ENCODE measurements around the gene SEPTIN5.
A peak's percentile ranks its signal among the peaks of the same experiment; 100 is the strongest.
"Not testable (repeated sequence)": the region's sequence is repeated elsewhere in the genome, so short reads cannot be mapped to it uniquely, and the experiment has no call there.

Gene SEPTIN5

DNA sequence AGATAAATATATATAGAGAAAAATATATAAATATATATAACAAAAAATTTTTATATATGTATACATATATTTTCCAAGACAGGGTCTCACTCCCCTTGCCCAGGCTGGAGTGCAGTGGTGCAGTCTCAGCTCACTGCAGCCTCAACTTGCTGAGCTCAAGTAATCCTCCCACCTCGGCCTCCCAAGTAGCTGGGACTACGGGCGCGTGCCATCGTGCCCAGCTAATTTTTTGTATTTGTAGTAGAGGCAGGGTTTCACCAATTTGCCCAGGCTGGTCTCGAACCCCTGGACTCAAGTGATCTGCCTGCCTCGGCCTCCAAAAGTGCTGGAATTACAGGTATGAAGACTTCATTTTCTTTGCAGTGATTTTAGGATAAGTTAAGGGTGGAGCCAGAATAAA is 38.9 kb upstream of the SEPTIN5 start:
- no peak for DNase-seq (ENCODE audit: insufficient read length, low spot score)
- no peak for FAIRE-seq
- TF ChIP-seq, protein P1, sequence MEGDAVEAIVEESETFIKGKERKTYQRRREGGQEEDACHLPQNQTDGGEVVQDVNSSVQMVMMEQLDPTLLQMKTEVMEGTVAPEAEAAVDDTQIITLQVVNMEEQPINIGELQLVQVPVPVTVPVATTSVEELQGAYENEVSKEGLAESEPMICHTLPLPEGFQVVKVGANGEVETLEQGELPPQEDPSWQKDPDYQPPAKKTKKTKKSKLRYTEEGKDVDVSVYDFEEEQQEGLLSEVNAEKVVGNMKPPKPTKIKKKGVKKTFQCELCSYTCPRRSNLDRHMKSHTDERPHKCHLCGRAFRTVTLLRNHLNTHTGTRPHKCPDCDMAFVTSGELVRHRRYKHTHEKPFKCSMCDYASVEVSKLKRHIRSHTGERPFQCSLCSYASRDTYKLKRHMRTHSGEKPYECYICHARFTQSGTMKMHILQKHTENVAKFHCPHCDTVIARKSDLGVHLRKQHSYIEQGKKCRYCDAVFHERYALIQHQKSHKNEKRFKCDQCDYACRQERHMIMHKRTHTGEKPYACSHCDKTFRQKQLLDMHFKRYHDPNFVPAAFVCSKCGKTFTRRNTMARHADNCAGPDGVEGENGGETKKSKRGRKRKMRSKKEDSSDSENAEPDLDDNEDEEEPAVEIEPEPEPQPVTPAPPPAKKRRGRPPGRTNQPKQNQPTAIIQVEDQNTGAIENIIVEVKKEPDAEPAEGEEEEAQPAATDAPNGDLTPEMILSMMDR (IDR thresholded peaks at IDR 0.05; ENCODE audit: insufficient read depth, missing control alignments), result no peak

DNA sequence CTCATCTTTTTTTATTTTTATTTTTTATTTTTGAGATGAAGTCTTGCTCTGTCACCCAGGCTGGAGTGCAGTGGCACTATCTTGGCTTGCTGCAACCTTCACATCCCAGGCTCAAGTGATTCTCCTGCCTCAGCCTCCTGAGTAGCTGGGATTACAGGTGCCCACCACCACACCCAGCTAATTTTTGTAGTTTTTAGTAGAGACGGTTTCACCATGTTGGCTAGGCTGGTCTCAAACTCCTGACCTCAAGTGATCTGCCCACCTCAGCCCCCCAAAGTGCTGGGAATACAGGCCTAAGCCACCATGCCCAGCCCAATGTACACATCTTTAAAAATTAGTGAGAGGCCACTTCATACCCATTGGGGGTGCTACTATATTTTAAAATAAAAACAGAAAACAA is 37.9 kb upstream of the SEPTIN5 start:
- not testable (repeated sequence) for DNase-seq (ENCODE audit: insufficient read length, low spot score); FAIRE-seq

DNA sequence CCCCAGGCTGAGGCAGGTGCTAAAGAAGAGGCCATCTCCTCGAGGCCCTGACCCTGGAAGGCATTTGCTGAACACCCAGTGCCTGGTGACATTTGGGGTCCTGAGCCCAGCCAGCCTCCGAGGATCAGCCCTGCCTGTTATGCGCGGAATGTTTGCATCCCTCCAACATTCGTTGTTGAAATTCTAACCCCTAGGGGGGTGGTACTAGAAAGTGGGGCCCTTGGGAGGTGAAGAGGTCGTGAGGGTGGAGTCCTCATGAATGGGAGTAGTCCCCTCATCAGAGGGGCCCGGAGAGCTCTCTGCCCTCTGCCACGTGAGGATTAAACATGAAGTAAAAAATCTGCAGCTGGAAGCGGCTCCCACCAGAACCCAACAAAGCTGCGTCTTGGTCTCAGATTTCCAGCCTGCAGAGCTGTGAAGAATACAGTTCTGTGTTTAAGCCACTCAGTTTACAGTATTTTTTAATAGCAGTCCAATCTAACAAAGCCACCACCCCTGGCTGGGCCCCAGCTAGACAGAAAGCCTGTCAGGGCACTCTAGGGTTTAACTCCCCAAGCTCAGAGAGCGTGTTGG is 35.3 kb upstream of the SEPTIN5 start:
- no peak for FAIRE-seq
- TF ChIP-seq, protein P1 (IDR thresholded peaks at IDR 0.05; ENCODE audit: insufficient read depth, missing control alignments), result no peak
- no peak for DNase-seq (ENCODE audit: insufficient read length, low spot score)

DNA sequence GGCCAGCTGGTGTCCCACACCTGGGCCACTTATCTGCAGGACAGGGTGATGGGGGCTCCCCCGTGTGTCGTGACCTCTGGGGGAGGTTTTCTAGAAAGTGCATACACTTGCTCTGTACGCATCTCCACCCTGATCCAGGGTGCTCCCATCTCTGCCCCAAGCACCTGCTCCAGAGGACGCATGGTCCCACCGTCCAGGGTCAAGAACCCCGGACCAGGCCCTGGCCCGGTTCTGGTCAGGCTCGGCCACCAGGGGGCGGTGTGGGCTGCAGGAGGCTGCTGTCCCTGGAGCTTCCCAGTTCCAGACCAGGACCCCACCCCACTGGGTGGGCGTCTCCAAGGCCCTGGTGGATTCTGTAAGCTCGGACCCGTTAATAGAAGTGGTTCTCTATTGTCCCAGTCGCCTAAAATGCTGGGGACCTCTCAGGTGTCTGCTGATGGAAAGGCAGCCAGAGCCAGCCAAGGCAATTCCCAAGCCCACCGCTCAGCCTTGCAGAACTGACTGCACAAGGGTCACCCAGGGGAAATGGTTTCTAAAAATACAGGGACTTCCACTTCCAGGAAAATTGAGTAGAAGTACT is 34.7 kb upstream of the SEPTIN5 start:
- FAIRE-seq, result no peak
- TF ChIP-seq, protein P1 (IDR thresholded peaks at IDR 0.05; ENCODE audit: insufficient read depth, missing control alignments), result peak; percentile 53

DNA sequence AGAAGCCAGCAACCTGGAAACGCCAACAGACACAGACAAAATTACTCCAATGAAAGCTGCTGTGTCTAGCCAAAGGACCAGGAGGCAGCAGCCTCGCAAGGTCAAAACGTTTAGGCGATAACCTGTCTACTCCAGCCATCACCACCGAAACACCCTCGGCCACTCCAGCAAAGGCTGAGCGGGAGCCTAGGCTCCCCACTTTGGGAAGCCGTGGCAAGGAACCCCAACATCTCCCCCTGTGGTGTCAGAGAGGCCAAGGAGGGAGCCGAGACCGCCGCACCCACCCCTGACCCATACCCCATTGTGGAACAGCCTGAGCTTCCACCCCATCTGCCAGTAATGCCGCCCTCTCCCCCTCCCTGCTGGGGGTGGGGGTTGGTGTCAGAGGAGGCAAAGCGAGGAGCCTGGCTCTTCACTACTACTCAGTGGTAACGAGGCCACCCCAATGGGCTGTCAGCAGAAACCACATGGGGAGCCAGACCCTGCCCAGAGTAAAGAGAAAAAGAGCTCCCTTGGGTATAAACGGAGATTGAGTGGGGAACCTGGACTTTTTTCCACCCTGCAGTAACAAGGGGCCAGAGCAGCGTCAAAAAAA is 33.9 kb upstream of the SEPTIN5 start:
- FAIRE-seq (no peak), DNase-seq (ENCODE audit: insufficient read length, low spot score) (no peak)
- TF ChIP-seq, protein P1 (IDR thresholded peaks at IDR 0.05; ENCODE audit: insufficient read depth, missing control alignments), result no peak

More for the DNA sequence above, 34.7 kb upstream of the SEPTIN5 start:
- DNase-seq (ENCODE audit: insufficient read length, low spot score), result no peak

DNA sequence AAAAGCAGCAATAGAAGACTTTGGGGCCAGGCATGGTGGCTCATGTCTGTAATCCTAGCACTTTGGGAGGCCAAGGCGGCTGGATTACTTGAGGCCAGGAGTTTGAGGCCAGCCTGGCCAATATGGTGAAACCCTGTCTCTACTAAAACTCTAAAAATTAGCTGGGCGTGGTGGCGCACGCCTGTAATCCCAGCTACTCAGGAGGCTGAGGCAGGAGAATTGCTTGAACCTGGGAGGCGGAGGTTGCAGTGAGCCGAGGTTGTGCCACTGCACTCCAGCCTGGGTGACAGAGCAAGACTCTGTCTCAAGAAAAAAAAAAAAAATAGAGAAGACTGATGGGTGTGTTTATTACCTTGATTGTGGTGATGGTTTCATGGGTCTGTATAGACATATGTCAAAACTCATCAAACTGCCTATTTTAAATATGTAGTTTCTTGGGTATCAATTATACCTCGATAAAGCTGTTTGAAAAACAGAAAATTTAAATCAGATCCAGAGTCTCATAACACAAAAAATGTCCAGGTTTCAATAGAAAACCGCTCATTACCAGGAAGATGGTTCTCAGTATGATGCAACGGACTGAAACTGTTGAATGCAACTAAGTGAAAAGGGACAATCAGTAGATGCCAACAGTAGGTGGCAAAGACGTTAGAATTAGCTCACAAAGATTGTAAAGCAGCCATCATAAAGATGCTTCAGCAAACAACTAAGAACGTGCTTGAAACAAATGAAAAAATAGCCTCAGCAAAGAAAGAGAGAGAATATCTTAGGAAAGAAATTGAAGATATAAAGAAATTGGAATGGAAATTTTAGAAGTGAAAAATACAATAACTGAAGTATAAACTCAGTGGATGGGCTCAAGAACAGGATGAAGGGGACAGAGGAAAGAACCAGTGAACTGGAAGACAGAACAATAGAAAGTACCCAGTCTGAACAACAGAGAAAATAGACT is 33.1 kb upstream of the SEPTIN5 start:
- FAIRE-seq (no peak), DNase-seq (ENCODE audit: insufficient read length, low spot score) (no peak)
- TF ChIP-seq, protein P1 (IDR thresholded peaks at IDR 0.05; ENCODE audit: insufficient read depth, missing control alignments), result no peak

DNA sequence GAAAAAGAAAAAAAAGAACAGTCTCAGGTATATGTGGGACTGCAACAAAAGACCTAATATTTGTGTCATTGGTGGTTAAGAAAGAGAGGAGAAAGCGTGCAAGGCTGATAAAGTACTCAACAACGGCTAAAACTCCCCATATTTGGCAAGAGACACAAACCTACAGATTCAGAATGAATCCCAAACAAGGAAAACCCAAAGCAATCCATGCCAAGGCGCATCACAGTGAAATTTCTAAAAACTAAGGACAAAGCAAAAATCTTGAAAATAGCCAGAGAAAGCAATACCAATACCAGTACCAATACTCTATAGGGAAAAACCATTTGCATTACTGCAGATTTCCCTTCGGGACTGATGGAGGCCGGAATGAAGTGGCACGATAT is 32.4 kb upstream of the SEPTIN5 start:
- DNase-seq (ENCODE audit: insufficient read length, low spot score) (no peak), FAIRE-seq (no peak)
- TF ChIP-seq, protein P1 (IDR thresholded peaks at IDR 0.05; ENCODE audit: insufficient read depth, missing control alignments), result no peak

Measured in D721Med (cell line).